ENCODE data around the gene C5orf22.

Gene C5orf22

DNA sequence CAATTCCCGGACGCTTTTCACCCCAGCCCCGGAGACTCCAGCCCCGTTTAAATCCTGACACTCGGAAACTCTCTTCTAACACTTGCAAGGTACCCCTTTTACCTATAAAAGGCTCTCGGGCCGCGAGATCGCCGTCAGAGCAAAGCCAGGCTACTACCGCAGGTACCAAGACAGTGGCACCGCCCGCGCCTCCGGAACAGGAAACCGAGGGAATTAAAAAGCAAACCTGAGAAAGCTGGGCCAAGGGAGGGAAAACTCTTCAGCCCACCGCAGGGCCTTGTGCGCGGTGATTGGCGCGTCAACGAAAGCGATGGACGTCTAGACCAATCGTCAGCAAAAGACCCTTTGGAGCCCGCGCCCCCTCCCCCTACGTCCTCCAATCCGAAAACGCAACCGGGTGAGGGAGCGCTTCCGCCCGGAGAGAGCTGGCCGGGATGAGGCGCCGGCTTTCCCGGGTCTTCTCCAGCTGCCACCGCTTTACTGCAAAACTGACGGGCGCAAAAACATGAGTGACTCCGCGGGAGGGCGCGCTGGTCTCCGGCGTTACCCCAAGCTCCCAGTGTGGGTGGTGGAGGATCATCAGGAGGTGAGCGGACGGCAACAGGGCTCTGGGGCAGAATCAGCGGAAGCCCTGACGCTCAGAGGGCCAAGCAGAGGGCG, at the start of gene C5orf22, which contains the start of gene DROSHA:
C5orf22 (plus strand) TSS at position 414 of the 660 bp plus-strand sequence; CDS start at position 506, 92 bp downstream.
DROSHA (minus strand) TSS at position 206 of the 660 bp plus-strand sequence. CDS start 3,034 bp downstream, outside the sequence.
- peak; percentile 93 for DNase-seq

DNA sequence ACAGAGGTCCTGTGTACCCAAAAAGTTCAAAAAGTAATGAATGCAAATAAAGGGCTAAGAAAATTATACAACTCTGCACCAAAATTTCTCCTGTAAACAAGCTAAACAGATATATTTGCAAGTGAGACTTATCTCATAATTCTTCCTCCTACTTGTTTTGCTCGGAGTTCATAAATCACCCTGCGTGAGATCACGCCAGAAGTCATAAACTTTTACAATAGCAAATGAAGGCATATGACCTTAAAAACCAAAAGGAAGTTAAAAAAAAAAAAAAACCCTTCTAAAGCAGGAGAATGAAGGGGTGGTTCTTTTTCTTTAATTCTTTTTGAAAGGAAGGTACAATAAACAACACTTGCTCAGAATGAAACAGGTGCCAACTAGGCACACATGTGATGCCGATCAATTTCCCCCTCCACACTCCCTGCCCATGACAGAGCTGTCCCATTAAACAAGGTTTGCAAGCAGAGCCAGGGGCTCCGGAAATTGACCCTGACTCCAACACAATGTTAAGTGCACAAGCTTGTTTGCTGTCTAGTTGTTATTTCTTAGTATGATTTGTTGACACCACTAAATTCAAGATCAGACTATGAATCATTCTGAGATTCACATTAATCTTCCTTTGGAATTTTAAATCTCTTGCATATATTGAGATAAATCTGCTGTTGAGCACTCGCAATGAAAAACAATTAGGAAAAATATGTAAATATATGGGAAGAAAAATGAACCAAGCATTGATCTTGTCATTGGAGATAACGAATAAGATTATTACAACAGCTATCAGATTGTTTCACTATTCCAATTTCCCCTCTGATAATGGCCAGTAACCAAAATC, 46.5 kb upstream of the C5orf22 start:
- DNase-seq, result no peak

DNA sequence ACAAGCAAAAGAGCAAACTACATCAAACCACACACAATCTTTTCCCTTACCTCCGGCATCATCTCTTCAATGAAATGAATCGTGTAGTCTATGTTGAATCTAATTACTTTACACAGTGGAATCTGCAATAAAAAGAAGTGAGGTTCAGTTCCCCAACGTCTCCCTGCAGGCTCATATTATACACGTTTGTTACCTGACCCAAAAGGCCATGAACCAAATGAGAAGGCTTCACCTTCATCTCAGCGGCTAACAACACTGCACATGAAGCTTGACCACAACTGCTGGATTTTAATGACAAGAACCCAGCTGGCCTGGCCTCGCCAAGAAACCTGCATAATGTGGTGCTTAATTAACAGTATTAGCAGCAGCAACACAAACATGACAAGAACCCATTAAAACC, 45.7 kb upstream of the C5orf22 start:
- no peak for DNase-seq

DNA sequence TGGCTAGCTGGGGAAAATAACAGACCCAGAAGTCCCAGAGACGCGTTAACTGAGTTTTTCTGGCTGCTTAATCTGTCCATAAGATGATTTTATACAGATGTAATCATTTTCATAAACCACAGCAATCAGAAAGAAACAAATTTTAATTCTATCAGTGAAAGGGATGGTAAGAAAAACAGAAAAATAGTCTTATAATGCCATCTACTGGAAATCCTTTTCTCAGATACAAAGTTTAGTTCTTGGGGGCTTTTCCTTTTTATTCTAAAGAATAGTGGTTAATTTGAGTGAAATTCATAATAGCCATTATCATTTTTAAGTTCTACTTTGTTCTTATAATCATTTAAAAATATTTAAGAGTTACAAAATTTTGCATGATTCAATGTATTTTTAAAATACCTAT, 44.6 kb upstream of the C5orf22 start:
- DNase-seq, result no peak

DNA sequence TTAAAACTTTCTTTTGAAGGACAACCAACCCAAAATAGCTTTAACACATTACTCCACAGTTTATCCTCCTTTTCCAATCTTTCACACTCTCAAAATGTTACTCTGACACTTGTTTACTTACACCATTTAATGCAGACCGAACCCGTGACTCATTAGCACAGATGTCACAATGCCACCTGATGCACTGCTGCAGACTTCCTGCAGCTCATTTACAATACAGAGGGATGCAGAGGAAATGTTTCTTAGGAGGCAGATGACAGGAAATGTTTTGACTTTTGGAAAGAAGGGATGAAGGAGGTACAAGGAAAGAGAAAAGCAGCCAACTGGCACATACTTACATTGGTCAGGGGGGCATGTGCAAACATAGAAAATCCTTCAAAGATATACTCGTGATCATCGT, 39.2 kb upstream of the C5orf22 start:
- no peak for DNase-seq

DNA sequence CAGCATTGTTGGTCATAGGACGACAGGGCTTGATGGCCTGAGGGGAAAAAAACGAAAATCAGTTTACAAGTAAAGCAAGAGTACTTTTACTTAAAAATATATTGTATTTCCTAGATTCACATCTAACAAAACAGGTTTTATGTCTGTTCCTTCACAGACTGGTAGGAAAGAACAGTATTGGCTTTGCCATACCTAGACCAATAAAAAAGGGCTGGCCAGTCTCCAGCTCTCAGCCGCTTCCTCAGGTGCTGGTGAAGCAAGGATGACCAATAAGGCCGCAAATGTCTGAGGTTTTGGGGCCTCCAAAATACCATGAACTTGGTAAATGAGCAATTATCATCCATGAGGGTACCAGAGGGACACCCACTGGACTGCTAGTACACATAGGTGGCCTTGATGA, 36.8 kb upstream of the C5orf22 start:
- DNase-seq, result no peak

DNA sequence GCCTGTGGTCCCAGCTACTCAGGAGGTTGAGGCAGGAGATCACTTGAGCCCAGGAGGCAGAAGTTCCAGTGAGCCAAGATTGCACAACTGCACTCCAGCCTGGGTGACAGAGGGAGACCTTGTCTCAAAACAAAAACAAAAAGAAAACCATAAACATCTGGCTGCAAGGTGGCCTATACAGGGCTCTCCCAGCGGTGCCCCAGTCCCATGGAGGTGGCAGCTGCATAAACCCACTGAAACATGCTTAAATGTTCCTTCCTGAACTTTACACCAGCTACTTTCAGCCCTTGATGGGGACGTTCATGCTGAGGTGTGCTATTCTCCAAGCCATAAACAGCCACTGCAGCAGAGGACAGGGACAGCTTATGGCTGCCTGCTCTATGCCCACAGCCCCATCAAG, 35.8 kb upstream of the C5orf22 start:
- DNase-seq, result no peak

DNA sequence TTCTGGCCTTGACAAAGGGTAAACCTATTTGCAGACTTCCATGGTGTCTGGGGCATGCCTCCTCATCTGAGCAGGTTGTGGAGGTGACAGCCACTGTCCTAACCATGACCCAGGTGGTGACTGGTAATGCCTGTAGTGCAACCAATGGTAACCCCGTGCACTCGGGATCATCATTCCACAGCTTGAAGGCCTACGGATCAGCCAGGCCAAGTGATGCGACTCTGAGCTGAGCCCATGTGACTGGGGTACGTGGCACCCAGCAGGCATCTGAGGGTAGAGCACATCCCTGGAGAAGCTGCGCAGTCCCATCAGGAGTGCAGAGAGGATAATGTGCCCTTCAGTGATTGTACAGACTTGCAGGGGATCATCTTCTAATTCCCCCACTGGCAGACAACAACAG, 35.2 kb upstream of the C5orf22 start:
- no peak for DNase-seq

DNA sequence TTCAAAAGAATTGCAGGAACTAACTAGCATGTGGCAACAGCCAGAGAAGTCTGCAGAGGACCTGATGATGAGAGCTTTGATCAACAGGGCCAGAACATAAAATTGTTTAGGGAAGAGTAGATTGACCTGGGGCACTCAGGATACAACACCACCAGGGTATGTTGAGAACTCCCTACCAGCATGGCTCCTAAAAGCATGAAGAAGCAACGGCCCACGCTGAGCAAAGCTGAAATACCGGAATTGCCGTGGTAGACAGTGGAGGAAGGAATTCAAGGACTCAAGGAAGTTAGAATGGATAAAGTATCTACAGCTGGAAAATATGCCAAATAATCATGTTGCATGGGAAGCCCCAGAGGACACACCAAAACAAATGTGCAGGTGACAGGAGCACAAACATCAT, 31.8 kb upstream of the C5orf22 start:
- no peak for DNase-seq

DNA sequence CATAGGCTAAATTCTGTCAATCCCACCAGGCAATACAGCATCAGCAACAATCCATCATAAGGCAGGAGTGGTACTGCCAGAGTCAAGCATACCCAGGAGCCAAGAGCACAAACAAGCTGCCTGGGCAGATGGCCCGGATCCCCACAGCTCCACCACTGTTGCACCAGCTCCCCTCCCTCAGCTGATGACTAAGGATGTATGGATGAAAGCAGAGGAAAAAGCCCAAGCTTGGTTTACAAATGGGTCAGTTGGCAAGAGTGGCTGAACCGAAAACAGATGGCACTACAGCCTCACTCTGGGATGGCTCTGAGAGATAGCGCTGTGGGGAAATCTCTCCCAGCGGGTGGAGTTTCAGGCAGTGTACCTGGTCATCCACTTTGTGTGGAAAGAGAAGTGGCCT, 29.6 kb upstream of the C5orf22 start:
- DNase-seq, result no peak

DNA sequence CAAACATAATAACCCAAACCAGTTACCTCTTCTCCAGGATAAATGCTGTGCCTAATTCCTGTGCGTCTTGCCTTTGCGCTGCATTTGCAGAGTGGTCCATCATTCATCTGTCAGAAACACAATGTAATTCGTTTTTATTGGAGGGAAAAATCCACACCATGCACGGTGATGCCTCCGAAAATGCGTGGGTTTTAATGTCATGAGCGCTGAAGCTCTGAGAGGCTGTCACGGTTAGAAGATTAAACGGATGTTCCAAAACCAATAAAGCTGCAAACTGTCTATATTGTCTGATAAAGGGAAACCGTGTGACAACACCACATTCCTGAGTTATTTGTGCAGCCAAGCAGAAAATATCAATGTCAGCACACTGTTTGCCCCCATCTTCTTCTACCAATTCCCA, 27.6 kb upstream of the C5orf22 start:
- DNase-seq, result no peak

DNA sequence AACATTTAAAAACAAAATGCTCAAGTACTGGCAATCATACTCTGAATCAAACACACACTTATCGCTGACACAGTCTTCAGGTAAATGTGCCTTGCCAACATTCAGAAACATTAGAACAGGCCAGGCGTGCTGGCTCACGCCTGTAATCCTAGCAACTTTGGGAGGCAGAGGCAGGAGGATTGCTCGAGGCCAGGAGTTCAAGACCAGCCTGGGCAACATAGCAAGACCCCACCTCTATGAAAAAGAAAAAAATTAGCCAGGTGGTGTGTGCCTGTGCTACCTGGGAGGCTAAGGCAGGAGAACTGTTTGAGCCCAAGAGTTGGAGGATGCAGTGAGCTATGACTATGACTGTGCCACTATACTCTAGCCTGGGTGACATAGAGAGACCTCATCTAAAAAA, 20.8 kb upstream of the C5orf22 start:
- DNase-seq, result no peak

DNA sequence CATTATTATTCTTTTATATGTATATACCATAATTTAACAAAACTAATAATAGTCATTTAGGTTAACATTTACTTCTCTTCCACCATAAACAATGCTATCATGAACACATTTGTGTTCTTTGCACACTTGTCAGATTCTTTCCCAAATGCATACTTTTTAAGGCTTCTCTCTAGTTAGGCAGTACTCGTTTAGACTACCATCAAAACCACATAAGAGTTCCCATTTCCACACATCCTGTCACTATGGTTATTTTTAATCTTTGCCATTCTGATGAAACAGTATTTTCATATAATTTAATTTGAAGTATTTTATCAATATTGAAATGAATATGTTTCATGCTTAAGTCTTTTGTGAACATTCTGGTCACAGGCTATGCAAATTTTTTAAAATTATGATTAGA, 15.3 kb upstream of the C5orf22 start:
- DNase-seq, result no peak

DNA sequence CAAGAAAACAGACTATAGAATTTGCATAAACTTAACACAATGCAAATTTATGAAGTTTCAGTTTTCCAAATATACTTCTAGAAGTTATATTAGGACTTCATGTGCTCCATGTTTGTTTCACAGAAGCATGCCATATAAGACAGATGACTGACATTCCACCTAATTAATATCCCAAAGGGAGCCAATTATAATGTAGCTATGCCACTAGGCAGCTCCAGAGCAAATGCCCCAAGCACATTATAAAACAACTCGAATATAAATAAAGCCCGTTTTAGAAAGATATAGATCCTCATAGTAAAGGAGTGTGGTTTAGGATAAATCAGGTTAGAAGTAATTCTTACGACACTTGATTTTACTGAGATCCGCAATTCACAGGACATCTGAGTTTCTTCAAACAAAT, 9.1 kb upstream of the C5orf22 start:
- DNase-seq, result no peak

DNA sequence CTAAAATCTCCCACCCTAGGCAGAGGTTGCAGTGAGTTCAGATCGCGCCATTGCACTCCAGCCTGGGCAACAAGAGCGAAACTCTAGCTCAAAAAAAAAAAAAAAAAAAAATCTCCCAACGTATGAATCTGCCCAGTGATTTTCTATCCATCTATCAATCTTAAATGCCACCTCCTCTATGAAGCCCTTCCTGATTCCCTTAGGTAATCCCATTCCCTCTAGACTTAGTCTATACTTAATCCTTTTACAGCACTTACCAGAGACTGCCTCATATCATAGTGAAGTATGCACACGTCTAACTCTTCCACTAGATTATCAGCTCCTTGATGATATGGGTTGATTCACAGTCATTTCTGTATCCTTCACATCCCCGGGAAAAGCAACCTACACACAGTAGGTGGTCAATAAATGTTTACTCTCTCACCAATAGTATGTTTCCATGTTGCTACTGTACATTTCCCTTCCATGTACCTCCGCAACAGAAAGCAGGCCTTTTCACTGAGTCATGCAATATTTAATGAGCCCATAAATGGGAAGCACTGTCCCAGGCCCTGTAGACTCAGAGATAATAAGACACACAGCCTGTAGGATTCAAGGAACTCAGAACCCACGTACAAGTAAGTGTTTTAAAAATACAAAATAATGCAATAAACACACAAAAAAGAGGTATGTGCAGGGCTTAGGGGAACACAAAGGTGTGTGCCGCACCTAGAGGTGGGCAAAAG, 1.4 kb upstream of the C5orf22 start:
- no peak for DNase-seq

DNA sequence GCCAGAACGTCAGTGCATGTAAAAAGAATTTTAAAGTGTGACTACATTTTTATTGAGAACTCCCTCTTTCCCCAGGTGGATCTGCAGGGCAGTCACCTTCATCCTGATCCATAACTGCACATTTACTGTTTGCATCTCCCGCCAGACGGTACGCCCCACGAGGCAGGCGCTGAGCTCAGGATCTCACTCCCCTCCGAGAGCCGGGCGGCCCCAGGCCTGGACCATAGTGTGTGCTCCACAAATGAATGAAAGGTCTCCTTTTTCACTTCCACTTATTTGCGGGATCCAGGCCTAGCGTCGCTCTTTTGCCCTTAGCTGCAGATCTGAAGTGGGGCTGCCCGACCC, 586 bp upstream of the C5orf22 start:
- peak; percentile 22 for DNase-seq

DNA sequence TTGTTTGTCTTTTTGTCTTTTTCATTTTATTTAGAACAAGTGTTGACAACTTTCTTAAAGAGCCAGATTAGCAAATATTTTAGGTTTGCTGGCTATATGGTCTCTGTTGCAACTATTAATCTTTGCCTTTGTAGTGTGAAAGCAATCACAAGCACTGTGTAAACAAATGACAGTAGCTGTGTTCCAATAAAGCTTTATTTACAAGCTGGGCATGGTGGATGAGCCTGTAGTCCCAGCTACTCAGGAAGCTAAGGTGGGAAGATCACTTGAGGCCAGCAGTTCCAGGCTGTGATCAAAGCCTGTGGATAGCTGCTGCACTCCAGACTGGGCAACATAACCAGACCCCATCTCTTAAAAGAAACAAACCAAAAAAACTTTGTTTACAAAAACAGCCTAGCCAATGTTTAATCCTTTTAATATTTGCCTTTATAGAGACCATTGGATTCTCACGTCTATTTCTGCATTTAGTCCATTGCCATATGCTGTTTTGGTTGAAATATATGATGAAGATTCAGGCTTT, 2.5 kb downstream of the C5orf22 start:
- no peak for DNase-seq

DNA sequence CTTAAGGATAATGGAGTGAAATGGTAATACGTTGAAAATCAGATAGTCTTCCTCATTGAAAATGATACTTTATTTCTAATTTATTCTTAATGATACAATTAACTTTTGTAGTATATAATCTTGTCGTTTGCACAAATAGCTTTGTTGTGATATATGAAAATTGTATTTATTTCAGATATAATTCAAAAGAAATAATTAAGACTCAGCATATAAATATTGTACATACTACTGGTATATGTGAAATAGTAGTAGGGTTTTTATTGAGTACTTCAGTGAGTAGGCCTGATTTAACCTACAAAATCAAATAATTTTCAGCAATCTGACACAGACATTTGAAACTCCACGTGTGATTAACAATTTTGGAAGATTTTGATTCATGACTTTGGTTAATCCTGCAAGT, 4.8 kb downstream of the C5orf22 start:
- no peak for DNase-seq

DNA sequence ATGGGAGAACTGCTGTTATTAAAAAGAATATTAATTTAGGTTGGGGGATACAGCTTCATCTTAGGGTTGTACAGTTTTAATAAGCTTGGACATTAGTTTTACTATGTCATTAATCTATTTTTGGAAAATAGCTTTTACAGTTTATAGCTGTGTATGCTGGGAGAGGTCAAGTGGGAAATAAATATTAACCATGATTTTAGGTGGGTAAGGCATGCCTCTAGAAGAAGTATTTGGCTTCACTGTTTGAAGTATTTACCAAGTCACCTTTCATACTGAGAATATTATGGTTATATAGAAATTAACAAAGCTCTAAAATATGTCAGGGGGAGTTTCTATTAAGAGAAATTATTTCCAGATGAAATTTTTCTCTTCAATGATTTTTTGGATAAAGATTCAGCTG, 5.2 kb downstream of the C5orf22 start:
- no peak for DNase-seq

DNA sequence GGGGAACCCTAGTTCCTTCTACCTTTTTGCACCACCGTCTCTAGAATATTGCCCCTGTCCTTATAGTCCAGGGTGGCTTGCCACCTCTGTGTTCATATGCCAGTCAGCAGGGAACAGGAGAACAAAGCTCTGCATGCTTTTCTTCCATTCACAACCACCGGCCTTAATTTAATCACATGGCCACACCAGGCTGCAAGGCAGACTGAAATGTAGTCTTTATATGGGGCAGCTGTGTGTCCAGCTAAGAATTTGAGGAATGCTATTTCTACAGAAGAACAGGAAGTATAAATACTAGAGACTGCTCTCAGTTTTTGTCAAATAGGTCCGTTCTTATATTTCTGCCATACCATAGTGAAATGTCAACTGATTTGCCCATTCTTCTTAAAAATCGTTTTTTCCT, 5.8 kb downstream of the C5orf22 start:
- DNase-seq, result no peak

DNA sequence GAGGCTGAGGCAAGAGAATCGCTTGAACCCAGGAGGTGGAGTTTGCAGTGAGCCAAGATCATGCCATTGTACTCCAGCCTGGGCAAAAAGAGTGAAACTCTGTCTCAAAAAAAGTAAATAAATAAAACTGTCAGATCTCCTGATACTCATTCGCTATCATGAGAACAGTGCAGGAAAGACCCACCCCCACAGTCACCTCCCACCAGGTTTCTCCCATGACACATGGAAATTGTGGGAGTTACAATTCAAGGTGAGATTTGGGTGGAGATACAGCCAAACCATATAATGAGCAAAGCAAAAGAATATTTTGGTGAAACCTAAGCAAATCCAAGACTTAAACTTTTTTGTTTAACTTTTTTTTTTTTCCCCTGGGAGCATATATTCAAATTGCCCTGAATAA, 17.0 kb downstream of the C5orf22 start:
- peak; percentile 33 for DNase-seq

DNA sequence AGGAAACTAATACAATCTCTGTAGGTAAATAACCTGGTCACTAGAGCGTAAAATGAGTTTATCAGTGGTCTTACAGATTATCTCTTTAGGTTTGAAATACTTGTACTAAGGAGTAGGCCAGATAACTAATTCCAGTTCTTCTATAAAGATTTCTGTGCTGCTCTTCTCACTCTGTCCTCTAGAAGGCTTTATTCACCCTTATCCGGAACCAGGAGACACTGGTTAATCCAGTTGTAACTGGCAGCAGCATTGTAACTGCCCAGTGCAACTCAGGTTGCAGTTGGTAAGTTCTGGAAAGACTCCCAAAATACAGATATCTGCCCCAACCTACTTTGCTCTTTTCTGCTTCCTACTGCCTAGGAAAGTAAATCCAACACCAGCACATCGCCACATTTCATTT, 19.8 kb downstream of the C5orf22 start:
- DNase-seq, result no peak

DNA sequence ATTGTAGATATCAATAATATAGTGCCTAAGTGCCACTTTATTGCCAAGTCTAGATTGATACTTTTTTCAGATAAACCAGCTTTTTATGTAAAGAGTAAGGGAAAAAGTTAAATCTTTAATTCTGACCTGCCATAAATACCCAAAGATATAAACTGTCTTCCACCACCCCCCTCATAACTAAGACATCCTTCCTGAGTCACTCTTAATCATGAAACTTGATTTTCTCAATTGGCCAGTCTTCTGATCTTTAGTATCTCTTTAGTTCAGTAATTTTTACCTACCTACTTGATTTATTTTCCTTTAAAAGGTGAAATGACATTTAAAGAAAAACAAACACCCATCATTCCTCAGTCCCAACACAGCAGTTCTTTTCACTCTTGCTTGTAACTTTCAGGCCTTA, 21.8 kb downstream of the C5orf22 start:
- DNase-seq, result no peak

DNA sequence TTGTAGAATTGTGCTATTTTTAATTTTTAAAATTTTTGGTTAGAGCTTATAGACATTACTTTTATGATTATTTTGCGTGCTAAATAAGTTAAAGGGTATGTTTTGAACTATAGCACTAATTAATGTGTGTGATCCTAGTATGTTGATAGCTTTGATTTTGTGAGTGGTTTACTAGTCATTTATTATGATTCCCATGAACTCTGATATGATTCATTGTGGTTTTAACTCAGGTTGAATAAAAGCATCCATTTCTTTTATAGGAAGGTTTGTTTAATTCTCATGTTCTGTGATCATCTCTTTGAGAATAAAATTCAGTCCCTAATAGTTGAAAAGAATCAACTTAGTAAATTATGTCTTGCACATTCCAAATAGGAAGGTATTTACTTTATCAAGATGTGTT, 22.5 kb downstream of the C5orf22 start:
- DNase-seq, result no peak
